Measurements from ENCODE around the gene PRSS1. TPM values are rescaled to one million over a fixed set of nuclear protein-coding genes. Genes with fewer than 3 reads are reported as not detected.

Gene PRSS1
- total and polyA plus RNA-seq, 2 experiments from 2014 or later, result not detected

DNA sequence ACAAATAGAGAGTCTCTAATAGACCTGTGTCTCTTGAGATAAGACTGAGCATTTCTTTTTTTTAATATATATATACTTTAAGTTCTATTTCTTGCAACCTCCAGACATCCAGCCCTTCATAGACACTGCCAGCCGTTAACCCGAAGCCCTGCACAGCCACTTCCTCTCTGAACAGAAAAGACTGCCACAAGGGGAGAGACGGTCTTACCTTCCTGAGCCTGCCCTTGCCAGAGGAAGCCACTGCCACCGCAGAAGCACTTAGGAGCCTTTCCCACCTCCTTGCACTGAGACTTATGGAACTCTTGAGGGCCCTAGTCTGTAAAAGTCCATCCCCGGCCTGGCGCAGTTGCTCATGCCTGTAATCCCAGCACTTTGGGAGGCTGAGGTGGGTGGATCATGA lies 31.8 kb upstream of the PRSS1 start:
- Histone ChIP-seq H3K36me3 (ENCODE audit: insufficient read depth) (no peaks in the 10 kb centered on the region), H3K4me2 (no peak overlapping the region), H3F3A (replicated peaks; ENCODE audit: low read depth) (no peaks in the 10 kb centered on the region), H3K79me2 (replicated peaks; ENCODE audit: insufficient read depth) (no peaks in the 10 kb centered on the region), H3K27ac (ENCODE audit: low read depth) (no peak overlapping the region), H3K4me1 (ENCODE audit: insufficient read depth) (no peaks in the 10 kb centered on the region), H3K4me3 (no peak overlapping the region), H2AFZ (no peak overlapping the region), H3K27me3 (ENCODE audit: insufficient read depth) (no peaks in the 10 kb centered on the region), H3K9me2 (ENCODE audit: insufficient read depth) (peaks cover 6% of the 10 kb centered on the region; the same call in 1 of the 2 replicates), H4K20me1 (replicated peaks; ENCODE audit: insufficient read depth) (no peaks in the 10 kb centered on the region)
- ATAC-seq (no peak), DNase-seq (ENCODE audit: low spot score) (no peak)
- H3K9me3 Mint-ChIP-seq, result no peaks in the 10 kb centered on the region
- no peak overlapping the region for H3K4me3 Mint-ChIP-seq
- H3K27ac Mint-ChIP-seq, result no peak overlapping the region
- TF ChIP-seq EZH2 (IDR thresholded peaks at IDR 0.05; ENCODE audit: low read depth, unreplicated experiment) (no peak), ZNF462 (CRISPR knock-in tag; IDR thresholded peaks at IDR 0.05) (no peak), JUNB (IDR thresholded peaks at IDR 0.05; ENCODE audit: unreplicated experiment) (no peak), CTCF (conservative IDR thresholded peaks at IDR 0.05; ENCODE audit: low read depth in 2 of 2) (no peak), ZNF114 (CRISPR knock-in tag; IDR thresholded peaks at IDR 0.05) (no peak), ZNF331 (CRISPR knock-in tag; IDR thresholded peaks at IDR 0.05; ENCODE audit: low read depth) (no peak), EZH2phosphoT487 (IDR thresholded peaks at IDR 0.05; ENCODE audit: unreplicated experiment) (no peak), NANOG (IDR thresholded peaks at IDR 0.05; ENCODE audit: borderline replicate concordance) (no peak), CREB1 (CRISPR knock-in tag; IDR thresholded peaks at IDR 0.05; ENCODE audit: low read depth) (no peak), STAT1 (IDR thresholded peaks at IDR 0.05; ENCODE audit: unreplicated experiment) (no peak), POLR2AphosphoS5 (IDR thresholded peaks at IDR 0.05; ENCODE audit: low read depth) (no peak)
- TF ChIP-seq, protein P1, sequence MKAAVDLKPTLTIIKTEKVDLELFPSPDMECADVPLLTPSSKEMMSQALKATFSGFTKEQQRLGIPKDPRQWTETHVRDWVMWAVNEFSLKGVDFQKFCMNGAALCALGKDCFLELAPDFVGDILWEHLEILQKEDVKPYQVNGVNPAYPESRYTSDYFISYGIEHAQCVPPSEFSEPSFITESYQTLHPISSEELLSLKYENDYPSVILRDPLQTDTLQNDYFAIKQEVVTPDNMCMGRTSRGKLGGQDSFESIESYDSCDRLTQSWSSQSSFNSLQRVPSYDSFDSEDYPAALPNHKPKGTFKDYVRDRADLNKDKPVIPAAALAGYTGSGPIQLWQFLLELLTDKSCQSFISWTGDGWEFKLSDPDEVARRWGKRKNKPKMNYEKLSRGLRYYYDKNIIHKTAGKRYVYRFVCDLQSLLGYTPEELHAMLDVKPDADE (IDR thresholded peaks at IDR 0.05), result no peak
- TF ChIP-seq, protein P2, sequence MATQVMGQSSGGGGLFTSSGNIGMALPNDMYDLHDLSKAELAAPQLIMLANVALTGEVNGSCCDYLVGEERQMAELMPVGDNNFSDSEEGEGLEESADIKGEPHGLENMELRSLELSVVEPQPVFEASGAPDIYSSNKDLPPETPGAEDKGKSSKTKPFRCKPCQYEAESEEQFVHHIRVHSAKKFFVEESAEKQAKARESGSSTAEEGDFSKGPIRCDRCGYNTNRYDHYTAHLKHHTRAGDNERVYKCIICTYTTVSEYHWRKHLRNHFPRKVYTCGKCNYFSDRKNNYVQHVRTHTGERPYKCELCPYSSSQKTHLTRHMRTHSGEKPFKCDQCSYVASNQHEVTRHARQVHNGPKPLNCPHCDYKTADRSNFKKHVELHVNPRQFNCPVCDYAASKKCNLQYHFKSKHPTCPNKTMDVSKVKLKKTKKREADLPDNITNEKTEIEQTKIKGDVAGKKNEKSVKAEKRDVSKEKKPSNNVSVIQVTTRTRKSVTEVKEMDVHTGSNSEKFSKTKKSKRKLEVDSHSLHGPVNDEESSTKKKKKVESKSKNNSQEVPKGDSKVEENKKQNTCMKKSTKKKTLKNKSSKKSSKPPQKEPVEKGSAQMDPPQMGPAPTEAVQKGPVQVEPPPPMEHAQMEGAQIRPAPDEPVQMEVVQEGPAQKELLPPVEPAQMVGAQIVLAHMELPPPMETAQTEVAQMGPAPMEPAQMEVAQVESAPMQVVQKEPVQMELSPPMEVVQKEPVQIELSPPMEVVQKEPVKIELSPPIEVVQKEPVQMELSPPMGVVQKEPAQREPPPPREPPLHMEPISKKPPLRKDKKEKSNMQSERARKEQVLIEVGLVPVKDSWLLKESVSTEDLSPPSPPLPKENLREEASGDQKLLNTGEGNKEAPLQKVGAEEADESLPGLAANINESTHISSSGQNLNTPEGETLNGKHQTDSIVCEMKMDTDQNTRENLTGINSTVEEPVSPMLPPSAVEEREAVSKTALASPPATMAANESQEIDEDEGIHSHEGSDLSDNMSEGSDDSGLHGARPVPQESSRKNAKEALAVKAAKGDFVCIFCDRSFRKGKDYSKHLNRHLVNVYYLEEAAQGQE (IDR thresholded peaks at IDR 0.05; ENCODE audit: unreplicated experiment), result no peak
- peaks cover 2% of the 10 kb centered on the region; the same call in 1 of the 3 replicates for H3K4me1 Mint-ChIP-seq
- H3K27me3 Mint-ChIP-seq (ENCODE audit: insufficient read depth, low read depth, poor library complexity), result peaks cover 3% of the 10 kb centered on the region
- no peaks in the 10 kb centered on the region for H3K36me3 Mint-ChIP-seq (ENCODE audit: low read depth)

All from GM23338 (cell line).